Stomach smooth muscle (tissue), 2 donors: ENCODE results near the gene CCDC171.
A peak's percentile ranks its signal among the peaks of the same experiment; 100 is the strongest.

Source experiments
- H3K27ac ChIP-seq: one replicate; pipeline ENCODE4 v1.7.0; 2013; ENCODE audit warnings: mild to moderate bottlenecking, low read length, inconsistent platforms
- H3K27me3 ChIP-seq, 2 donors: one replicate each; pipeline ENCODE4 v1.7.0; 2013; ENCODE audit warnings: low read length in 2 of 2; ENCODE audit not compliant: insufficient read depth in 2 of 2, control insufficient read depth in 1 of 2
- H3K36me3 ChIP-seq, 2 donors: one replicate each; pipeline ENCODE4 v1.7.0; 2013; ENCODE audit warnings: low read length in 2 of 2; ENCODE audit not compliant: control insufficient read depth in 2 of 2, insufficient read depth in 2 of 2
- H3K4me1 ChIP-seq: one replicate; pipeline ENCODE4 v1.7.0; 2013; ENCODE audit warnings: low read length; ENCODE audit not compliant: control insufficient read depth, insufficient read depth
- H3K4me3 ChIP-seq, 2 donors: one replicate each; pipeline ENCODE4 v1.7.0; 2013; ENCODE audit warnings: low read length in 2 of 2
- H3K9ac ChIP-seq, 2 donors: one replicate each; pipeline ENCODE4 v1.7.0; 2013; ENCODE audit warnings: low read length in 2 of 2, mild to moderate bottlenecking in 1 of 2
- H3K9me3 ChIP-seq, 2 donors: one replicate each; pipeline ENCODE4 v1.7.0; 2013; ENCODE audit warnings: low read length in 2 of 2; ENCODE audit not compliant: control insufficient read depth in 2 of 2
- donor health status: healthy.
- donor health status: Pancreatic carcinoma.

The CCDC171 gene

GRCh38 chr9:15999422-16000339 is 446.8 kb downstream of the CCDC171 start:
- H3K36me3 ChIP-seq, result no peaks in the 10 kb centered on the region
- H3K4me3 ChIP-seq, result peak overlapping the region in 1 of 2 donors; percentile 3
- H3K4me1 ChIP-seq, result no peaks in the 10 kb centered on the region
- H3K27me3 ChIP-seq, result no peaks in the 10 kb centered on the region
- no peak overlapping the region for H3K27ac ChIP-seq
- H3K9me3 ChIP-seq, result peaks cover 0 to 10% of the 10 kb centered on the region in 2 donors
- no peak overlapping the region for H3K9ac ChIP-seq

DNA sequence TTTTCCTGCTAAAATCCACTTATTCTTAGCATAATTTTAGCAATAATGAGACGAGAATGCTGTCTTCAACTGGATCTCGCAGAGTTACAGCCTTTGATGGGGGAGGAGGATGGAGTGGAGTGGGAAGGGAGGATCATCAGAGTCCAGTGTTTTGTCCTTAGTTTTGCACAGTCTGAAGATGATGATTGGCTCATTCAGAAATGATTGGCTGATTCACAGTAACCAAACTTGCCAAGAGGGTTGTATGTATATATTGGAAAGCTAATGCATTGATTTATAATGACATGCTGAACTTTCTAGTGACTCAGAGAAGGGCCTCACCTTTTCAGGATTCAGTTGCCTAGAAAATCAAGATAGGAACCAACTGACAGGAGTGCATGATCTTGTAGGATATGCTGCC is 448.0 kb downstream of the CCDC171 start:
- H3K9ac ChIP-seq, result no peak overlapping the region
- peaks cover 0 to 5% of the 10 kb centered on the region in 2 donors for H3K9me3 ChIP-seq
- H3K27ac ChIP-seq, result no peak overlapping the region
- H3K36me3 ChIP-seq, result no peaks in the 10 kb centered on the region
- no peak overlapping the region for H3K4me3 ChIP-seq
- no peaks in the 10 kb centered on the region for H3K27me3 ChIP-seq
- no peaks in the 10 kb centered on the region for H3K4me1 ChIP-seq

- Histone ChIP-seq H3K4me1 (no peaks in the 10 kb centered on the region), H3K9ac (no peak overlapping the region), H3K27me3 (no peaks in the 10 kb centered on the region), H3K27ac (no peak overlapping the region), H3K9me3 (peaks cover 0 to 5% of the 10 kb centered on the region in 2 donors), H3K36me3 (no peaks in the 10 kb centered on the region), H3K4me3 (no peak overlapping the region)
Measured at GRCh38 chr9:16001856-16002255, 449.0 kb downstream of the CCDC171 start.

DNA sequence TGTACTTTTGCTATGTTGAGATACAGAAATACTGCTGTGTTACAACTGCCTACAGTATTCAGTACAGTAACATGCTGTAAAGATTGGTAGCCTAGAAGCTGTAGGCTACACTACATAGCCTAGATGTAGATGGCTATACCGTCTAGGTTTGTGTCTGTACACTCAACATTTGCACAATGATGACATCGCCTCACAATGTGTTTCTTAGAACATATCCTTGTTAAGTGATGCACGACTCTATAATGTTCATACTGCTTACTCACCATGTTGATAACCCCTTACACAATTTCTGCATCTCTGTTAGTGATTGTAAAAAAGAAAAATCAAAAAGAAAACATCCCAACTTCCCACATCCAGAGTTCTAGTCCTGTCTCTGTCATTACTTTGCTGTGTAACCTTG is 450.0 kb downstream of the CCDC171 start:
- Histone ChIP-seq H3K4me1 (no peaks in the 10 kb centered on the region), H3K27me3 (no peaks in the 10 kb centered on the region), H3K27ac (no peak overlapping the region), H3K9ac (no peak overlapping the region), H3K36me3 (no peaks in the 10 kb centered on the region), H3K9me3 (peaks cover 0 to 3% of the 10 kb centered on the region in 2 donors), H3K4me3 (no peak overlapping the region)

- no peaks in the 10 kb centered on the region for H3K36me3 ChIP-seq
- H3K9ac ChIP-seq, result no peak overlapping the region
- H3K4me1 ChIP-seq, result no peaks in the 10 kb centered on the region
- H3K27me3 ChIP-seq, result no peaks in the 10 kb centered on the region
- H3K4me3 ChIP-seq, result no peak overlapping the region
- H3K27ac ChIP-seq, result no peak overlapping the region
- no peaks in the 10 kb centered on the region for H3K9me3 ChIP-seq
Measured at GRCh38 chr9:16003785-16004184, 450.9 kb downstream of the CCDC171 start.

- Histone ChIP-seq H3K9ac (no peak overlapping the region), H3K27me3 (no peaks in the 10 kb centered on the region), H3K4me3 (no peak overlapping the region), H3K27ac (no peak overlapping the region), H3K36me3 (no peaks in the 10 kb centered on the region), H3K4me1 (no peaks in the 10 kb centered on the region), H3K9me3 (no peaks in the 10 kb centered on the region)
Measured at GRCh38 chr9:16004613-16005012, 451.8 kb downstream of the CCDC171 start.

- Histone ChIP-seq H3K9ac (no peak overlapping the region), H3K4me1 (no peaks in the 10 kb centered on the region), H3K9me3 (no peaks in the 10 kb centered on the region), H3K27me3 (no peaks in the 10 kb centered on the region), H3K36me3 (no peaks in the 10 kb centered on the region), H3K4me3 (no peak overlapping the region), H3K27ac (no peak overlapping the region)
Measured at GRCh38 chr9:16010221-16010620, 457.4 kb downstream of the CCDC171 start.

DNA sequence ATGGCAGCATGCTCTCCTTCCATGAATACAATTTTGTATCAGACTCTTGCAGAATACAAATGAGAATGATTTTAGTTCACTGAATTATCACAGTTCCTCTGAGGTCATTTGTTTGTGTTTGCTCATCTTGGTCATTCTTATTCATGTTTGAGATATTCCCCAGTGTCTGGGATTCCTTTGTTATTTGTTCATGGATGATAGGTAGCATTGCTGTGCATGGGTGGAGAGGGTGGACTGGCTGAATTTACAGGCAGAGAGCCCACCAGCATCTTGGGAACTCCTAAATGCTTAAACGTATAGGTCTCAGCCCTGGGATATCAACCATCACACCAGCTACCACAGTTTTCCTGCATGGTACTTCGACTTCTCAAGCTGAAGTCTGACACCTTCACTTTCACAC is 459.8 kb downstream of the CCDC171 start:
- Histone ChIP-seq H3K27me3 (no peaks in the 10 kb centered on the region), H3K9ac (no peak overlapping the region)

GRCh38 chr9:16013366-16013765 is 460.5 kb downstream of the CCDC171 start:
- Histone ChIP-seq H3K27me3 (no peaks in the 10 kb centered on the region), H3K36me3 (no peaks in the 10 kb centered on the region), H3K27ac (no peak overlapping the region), H3K4me3 (no peak overlapping the region), H3K9me3 (peaks cover 4 to 7% of the 10 kb centered on the region in 2 donors), H3K9ac (no peak overlapping the region), H3K4me1 (no peaks in the 10 kb centered on the region)

More for the DNA sequence above, 459.8 kb downstream of the CCDC171 start:
- Histone ChIP-seq H3K9me3 (peaks cover under 1 to 2% of the 10 kb centered on the region in 2 donors), H3K4me3 (no peak overlapping the region), H3K27ac (no peak overlapping the region), H3K36me3 (no peaks in the 10 kb centered on the region), H3K4me1 (no peaks in the 10 kb centered on the region)

GRCh38 chr9:16013826-16014225 is 461.0 kb downstream of the CCDC171 start:
- no peak overlapping the region for H3K27ac ChIP-seq
- no peaks in the 10 kb centered on the region for H3K4me1 ChIP-seq
- no peaks in the 10 kb centered on the region for H3K36me3 ChIP-seq
- no peaks in the 10 kb centered on the region for H3K27me3 ChIP-seq
- H3K9me3 ChIP-seq, result peaks cover 9 to 10% of the 10 kb centered on the region in 2 donors
- H3K9ac ChIP-seq, result no peak overlapping the region
- no peak overlapping the region for H3K4me3 ChIP-seq

- no peak overlapping the region for H3K9ac ChIP-seq
- H3K27ac ChIP-seq, result no peak overlapping the region
- no peaks in the 10 kb centered on the region for H3K27me3 ChIP-seq
- no peaks in the 10 kb centered on the region for H3K36me3 ChIP-seq
- H3K4me3 ChIP-seq, result no peak overlapping the region
- H3K4me1 ChIP-seq, result no peaks in the 10 kb centered on the region
- peaks cover 9 to 10% of the 10 kb centered on the region in 2 donors for H3K9me3 ChIP-seq
Measured at GRCh38 chr9:16022228-16022627, 469.4 kb downstream of the CCDC171 start.
